Measurements from ENCODE around the gene TSPAN17. TPM values are rescaled to one million over a fixed set of nuclear protein-coding genes. Genes with fewer than 3 reads are reported as not detected.

TSPAN17 gene
- total and polyA plus RNA-seq, 12 donors: 25.8 to 106 (median 52.8) TPM

GRCh38 chr5:176653401-176654385 lies 6.4 kb downstream of the TSPAN17 start:
- WGBS, 4 donors: 84 to 93% (median 86%) methylated on average over 12 to 18 of the region's 18 CpGs
- H3K27ac ChIP-seq: no peak overlapping the region
- TF ChIP-seq, protein P1, sequence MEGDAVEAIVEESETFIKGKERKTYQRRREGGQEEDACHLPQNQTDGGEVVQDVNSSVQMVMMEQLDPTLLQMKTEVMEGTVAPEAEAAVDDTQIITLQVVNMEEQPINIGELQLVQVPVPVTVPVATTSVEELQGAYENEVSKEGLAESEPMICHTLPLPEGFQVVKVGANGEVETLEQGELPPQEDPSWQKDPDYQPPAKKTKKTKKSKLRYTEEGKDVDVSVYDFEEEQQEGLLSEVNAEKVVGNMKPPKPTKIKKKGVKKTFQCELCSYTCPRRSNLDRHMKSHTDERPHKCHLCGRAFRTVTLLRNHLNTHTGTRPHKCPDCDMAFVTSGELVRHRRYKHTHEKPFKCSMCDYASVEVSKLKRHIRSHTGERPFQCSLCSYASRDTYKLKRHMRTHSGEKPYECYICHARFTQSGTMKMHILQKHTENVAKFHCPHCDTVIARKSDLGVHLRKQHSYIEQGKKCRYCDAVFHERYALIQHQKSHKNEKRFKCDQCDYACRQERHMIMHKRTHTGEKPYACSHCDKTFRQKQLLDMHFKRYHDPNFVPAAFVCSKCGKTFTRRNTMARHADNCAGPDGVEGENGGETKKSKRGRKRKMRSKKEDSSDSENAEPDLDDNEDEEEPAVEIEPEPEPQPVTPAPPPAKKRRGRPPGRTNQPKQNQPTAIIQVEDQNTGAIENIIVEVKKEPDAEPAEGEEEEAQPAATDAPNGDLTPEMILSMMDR (IDR thresholded peaks at IDR 0.05): no peak
- no peak for TF ChIP-seq POLR2A (IDR thresholded peaks at IDR 0.05)
- H3K4me1 ChIP-seq (replicated peaks in 1 of 2): peaks cover 20 to 26% of the 10 kb centered on the region in 2 donors
- no peaks in the 10 kb centered on the region for H3K9me3 ChIP-seq (replicated peaks in 1 of 3)
- H3K27me3 ChIP-seq: no peaks in the 10 kb centered on the region
- no peak for DNase-seq
- H3K36me3 ChIP-seq (replicated peaks in 1 of 2): peaks cover 0 to 34% of the 10 kb centered on the region in 2 donors
- no peak overlapping the region for H3K4me3 ChIP-seq
- intact Hi-C loops (cut with DNase I): loop anchor here in 1 of 2 donors (10.0 kb wide), 1 partner anchor 441 kb away; no protein-coding TSS in a partner anchor

- no peak for TF ChIP-seq POLR2A (IDR thresholded peaks at IDR 0.05)
- TF ChIP-seq, protein P1 (IDR thresholded peaks at IDR 0.05): no peak
- Histone ChIP-seq H3K27ac (no peak overlapping the region), H3K4me3 (no peak overlapping the region), H3K9me3 (replicated peaks in 1 of 3) (no peaks in the 10 kb centered on the region), H3K36me3 (replicated peaks in 1 of 2) (peaks cover 0 to 34% of the 10 kb centered on the region in 2 donors), H3K27me3 (no peaks in the 10 kb centered on the region), H3K4me1 (replicated peaks in 1 of 2) (peaks cover 15 to 22% of the 10 kb centered on the region in 2 donors)
- intact Hi-C loops (cut with DNase I): loop anchor here (5.0 to 10.0 kb wide), 2 partner anchors 440 to 457 kb away; no protein-coding TSS in a partner anchor
- DNase-seq: no peak
- WGBS, 4 donors: 89 to 95% (median 91%) methylated on average over 7 to 14 of the region's 14 CpGs
These were observed 7.6 kb downstream of the TSPAN17 start for GRCh38 chr5:176654856-176655255.

DNA sequence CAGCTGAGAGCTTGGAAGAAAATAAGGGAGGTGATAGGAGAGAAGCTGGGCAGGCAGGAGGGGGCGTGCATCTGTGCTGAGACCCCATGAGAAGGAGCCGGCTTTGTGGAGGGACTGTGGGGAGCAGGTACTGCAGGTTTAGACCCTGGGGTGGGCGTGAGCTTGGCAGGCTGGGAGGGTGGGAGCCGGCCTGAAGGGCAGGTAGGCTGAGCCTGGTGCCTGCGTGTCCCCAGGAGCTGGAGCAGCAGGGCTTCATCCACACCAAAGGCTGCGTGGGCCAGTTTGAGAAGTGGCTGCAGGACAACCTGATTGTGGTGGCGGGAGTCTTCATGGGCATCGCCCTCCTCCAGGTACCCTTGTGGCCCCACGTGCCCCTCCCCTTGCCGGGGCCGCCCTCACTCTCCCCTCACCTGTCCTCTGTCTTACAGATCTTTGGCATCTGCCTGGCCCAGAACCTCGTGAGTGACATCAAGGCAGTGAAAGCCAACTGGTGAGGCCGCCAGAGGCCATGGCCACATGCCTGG lies 9.2 kb downstream of the TSPAN17 start:
- intact Hi-C loops (cut with DNase I): loop anchor here (5.0 to 10.0 kb wide), 2 partner anchors 438 to 456 kb away; no protein-coding TSS in a partner anchor
- DNase-seq: no peak
- TF ChIP-seq POLR2A (IDR thresholded peaks at IDR 0.05): no peak
- TF ChIP-seq, protein P1 (IDR thresholded peaks at IDR 0.05): no peak
- WGBS, 4 donors: 85 to 91% (median 88%) methylated on average over 13 of the region's 13 CpGs
- H3K27ac ChIP-seq: no peak overlapping the region
- H3K4me3 ChIP-seq: no peak overlapping the region
- H3K9me3 ChIP-seq (replicated peaks in 1 of 3): no peaks in the 10 kb centered on the region
- H3K4me1 ChIP-seq (replicated peaks in 1 of 2): peaks cover 7 to 11% of the 10 kb centered on the region in 2 donors
- peaks cover 0 to 34% of the 10 kb centered on the region in 2 donors for H3K36me3 ChIP-seq (replicated peaks in 1 of 2)
- H3K27me3 ChIP-seq: no peaks in the 10 kb centered on the region

DNA sequence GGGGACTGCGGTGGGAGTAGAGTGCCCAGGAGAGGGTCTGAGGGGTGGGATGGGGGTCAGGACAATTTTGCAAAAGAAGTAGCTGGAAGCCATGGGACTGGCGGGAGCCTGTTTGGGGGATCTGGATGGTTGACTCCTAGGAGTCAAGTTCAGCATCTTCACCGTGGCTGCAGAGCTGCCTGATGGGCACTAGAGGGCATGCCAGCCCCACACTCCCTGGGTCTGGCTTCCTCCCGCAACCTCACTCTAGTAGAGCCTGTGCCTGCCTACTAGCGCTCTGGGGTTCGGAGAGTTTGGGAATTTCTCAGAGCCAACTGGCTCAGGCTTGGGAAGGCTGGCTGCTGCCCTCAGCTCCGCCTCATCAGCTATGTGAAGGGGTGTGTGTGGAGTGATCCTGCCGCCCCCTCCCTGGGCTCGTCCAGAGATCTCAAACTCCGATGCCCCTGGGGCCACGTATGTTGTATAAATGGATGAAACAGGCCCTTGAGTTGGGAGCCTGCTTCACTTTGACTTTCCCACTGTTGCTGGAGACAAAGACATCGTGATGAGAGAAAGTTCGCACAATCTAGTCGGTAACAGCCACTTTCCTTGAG lies 10.8 kb downstream of the TSPAN17 start:
- TF ChIP-seq, protein P1 (IDR thresholded peaks at IDR 0.05): peak; percentile 60 to 77 (median 71)
- TF ChIP-seq POLR2A (IDR thresholded peaks at IDR 0.05): no peak
- peaks cover 0 to 30% of the 10 kb centered on the region in 2 donors for H3K36me3 ChIP-seq (replicated peaks in 1 of 2)
- H3K27ac ChIP-seq: peak overlapping the region in 1 of 5 donors; percentile 8
- peaks cover 0 to 5% of the 10 kb centered on the region in 2 donors for H3K4me1 ChIP-seq (replicated peaks in 1 of 2)
- peak; percentile 59 to 88 (median 73) for DNase-seq
- H3K27me3 ChIP-seq: no peaks in the 10 kb centered on the region
- intact Hi-C loops (cut with DNase I): loop anchor here (5.0 to 10.0 kb wide), 2 partner anchors 437 to 454 kb away; no protein-coding TSS in a partner anchor
- H3K9me3 ChIP-seq (replicated peaks in 1 of 3): no peaks in the 10 kb centered on the region
- 54 to 78% (median 65%) methylated on average over 6 to 14 of the region's 14 CpGs for WGBS, 4 donors
- no peak overlapping the region for H3K4me3 ChIP-seq
